ENCODE measurements around the gene UPF1.

UPF1 gene

DNA sequence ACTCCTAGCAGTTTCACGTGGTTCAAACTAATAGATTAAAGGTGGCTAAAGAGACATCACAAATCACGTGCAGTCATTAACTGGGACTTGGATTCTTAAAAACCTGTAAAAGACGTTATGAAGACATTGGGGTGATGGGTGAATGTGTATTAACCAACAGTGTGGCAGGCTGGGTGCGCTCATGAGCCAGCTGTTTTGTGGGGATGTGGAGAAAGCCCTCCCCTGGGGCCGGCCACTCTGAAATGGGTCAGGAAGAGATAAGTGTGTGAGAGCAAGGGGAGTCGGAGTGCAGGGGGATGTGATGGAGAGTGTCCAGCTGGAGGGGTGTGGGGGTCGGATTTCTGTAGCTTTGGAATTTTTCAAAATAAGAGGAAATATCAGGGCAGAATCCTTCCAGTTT lies 10.4 kb downstream of the UPF1 start:
- no peaks in the 10 kb centered on the region for H3K27me3 ChIP-seq
- TF ChIP-seq, protein P1, sequence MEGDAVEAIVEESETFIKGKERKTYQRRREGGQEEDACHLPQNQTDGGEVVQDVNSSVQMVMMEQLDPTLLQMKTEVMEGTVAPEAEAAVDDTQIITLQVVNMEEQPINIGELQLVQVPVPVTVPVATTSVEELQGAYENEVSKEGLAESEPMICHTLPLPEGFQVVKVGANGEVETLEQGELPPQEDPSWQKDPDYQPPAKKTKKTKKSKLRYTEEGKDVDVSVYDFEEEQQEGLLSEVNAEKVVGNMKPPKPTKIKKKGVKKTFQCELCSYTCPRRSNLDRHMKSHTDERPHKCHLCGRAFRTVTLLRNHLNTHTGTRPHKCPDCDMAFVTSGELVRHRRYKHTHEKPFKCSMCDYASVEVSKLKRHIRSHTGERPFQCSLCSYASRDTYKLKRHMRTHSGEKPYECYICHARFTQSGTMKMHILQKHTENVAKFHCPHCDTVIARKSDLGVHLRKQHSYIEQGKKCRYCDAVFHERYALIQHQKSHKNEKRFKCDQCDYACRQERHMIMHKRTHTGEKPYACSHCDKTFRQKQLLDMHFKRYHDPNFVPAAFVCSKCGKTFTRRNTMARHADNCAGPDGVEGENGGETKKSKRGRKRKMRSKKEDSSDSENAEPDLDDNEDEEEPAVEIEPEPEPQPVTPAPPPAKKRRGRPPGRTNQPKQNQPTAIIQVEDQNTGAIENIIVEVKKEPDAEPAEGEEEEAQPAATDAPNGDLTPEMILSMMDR (IDR thresholded peaks at IDR 0.05) = no peak
- H3K36me3 ChIP-seq = no peaks in the 10 kb centered on the region
- H3K9me3 ChIP-seq = no peaks in the 10 kb centered on the region
- no peak for DNase-seq
- H3K27ac ChIP-seq = no peak overlapping the region
- H3K4me1 ChIP-seq = peaks cover 5 to 78% (median 43%) of the 10 kb centered on the region in 4 donors
- intact Hi-C loops (cut with DNase I; ENCODE audit: low total_unique reads) = loop anchor here (10.0 kb wide), 1 partner anchor 247 kb away; no protein-coding TSS in a partner anchor
- H3K4me3 ChIP-seq = no peak overlapping the region

DNA sequence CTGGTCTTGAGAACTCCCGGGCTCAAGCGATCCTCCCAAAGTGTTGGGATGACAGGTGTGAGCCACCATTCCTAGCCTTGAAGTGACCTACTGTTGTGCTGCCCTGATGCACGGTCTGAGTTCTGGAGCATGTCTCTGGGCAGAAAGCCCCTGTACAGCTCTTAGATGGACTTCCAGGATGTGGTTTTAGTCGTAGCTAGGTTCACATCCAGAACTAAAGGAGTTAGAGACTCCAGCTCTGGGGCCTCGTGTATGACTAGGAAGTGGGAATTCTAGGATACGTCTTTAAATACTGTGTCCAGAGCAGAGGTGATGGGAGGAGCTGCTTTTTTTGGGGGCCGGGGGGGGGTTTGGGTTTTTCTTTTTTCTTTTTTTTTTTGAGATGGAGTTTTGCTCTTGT lies 12.2 kb downstream of the UPF1 start:
- Histone ChIP-seq H3K4me3 (no peak overlapping the region), H3K4me1 (peaks cover 5 to 79% (median 60%) of the 10 kb centered on the region in 4 donors), H3K9me3 (no peaks in the 10 kb centered on the region), H3K27ac (no peak overlapping the region), H3K27me3 (no peaks in the 10 kb centered on the region), H3K36me3 (no peaks in the 10 kb centered on the region)
- intact Hi-C loops (cut with DNase I; ENCODE audit: low total_unique reads) = loop anchor here (10.0 kb wide), 1 partner anchor 249 kb away; no protein-coding TSS in a partner anchor
- DNase-seq = no peak
- TF ChIP-seq, protein P1 (IDR thresholded peaks at IDR 0.05) = no peak

DNA sequence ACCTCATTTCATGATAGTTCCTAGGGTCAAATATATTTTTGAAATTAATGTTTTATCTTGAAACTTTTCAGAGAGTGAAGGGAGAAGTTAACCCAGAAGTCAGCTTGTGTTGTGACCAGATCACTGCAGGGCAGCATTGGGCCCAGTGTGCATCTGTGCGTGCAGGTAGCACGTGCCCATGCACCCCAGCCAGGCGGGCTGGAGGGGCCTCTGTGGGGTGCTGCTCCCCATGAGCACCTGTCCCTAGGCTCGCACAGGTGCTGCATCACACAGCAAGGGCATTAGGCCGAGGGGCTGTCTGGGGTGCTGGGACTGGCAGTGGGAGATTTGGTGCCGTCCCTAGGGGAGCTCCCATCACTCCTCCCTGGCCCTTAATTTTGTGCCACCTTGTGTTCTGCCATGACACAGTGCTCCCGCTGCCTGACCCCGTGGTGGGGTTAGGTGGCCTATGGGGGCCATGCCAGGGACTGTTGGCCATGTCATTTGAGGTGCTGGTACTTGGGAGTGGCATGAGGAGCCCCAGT lies 13.1 kb downstream of the UPF1 start:
- DNase-seq = no peak
- Histone ChIP-seq H3K4me3 (no peak overlapping the region), H3K27ac (no peak overlapping the region), H3K27me3 (no peaks in the 10 kb centered on the region), H3K4me1 (peaks cover 0 to 79% (median 62%) of the 10 kb centered on the region in 4 donors), H3K36me3 (peaks cover 0 to under 1% (median 0%) of the 10 kb centered on the region in 3 donors), H3K9me3 (no peaks in the 10 kb centered on the region)
- TF ChIP-seq, protein P1 (IDR thresholded peaks at IDR 0.05) = no peak
- intact Hi-C loops (cut with DNase I; ENCODE audit: low total_unique reads) = loop anchor here (10.0 kb wide), 1 partner anchor 250 kb away; no protein-coding TSS in a partner anchor

DNA sequence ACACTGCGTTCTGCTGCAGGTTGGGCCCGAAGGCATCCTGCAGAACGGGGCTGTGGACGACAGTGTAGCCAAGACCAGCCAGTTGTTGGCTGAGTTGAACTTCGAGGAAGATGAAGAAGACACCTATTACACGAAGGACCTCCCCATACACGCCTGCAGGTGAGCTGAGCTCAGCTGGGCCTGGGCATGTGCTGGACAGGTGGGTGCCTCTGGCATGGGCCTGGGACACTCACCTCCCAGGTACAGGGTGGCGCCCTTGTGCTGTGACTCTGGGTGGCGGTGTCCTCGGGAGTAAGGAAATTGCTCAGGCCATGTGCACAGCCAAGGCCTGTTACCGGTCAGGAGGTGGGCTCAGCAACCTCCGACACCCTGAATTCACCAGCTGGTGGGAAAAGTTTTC lies 14.2 kb downstream of the UPF1 start:
- no peak for DNase-seq
- intact Hi-C loops (cut with DNase I; ENCODE audit: low total_unique reads) = loop anchor here (10.0 kb wide), 1 partner anchor 251 kb away; no protein-coding TSS in a partner anchor

DNA sequence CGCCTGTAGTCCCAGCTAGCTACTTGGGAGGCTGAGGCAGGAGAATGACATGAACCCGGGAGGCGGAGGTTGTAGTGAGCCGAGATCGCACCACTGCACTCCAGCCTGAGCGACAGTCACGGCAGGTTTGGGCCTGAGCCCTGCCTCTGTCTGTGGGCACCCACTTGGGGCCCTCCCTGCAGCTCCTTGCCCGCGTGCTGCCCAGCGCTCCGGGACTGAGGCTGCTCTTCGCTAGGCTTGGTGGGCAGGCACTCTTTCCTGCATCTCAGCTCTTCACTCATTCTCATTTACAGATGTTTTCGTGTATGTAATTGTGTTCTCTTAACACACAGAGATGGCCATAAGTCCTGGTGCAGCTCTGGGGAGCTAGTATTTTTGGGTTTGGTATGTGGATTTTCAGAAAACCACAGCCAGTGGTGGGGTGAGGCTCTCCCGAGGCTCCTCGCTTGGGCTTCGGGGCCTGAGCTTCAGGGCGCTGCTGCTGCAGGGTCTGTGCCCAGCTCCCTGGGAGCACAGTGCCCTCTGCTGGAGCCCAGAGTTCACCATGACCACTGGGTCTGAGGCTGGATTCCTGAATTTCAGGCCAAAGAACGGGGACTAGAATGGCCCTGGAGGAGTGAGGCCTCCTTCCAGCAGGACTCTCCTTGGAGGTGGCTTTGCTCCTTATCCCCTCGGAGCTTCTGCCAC lies 15.2 kb downstream of the UPF1 start:
- Histone ChIP-seq H3K4me3 (no peak overlapping the region), H3K4me1 (peaks cover 0 to 73% (median 57%) of the 10 kb centered on the region in 4 donors), H3K36me3 (peaks cover 20 to 22% (median 21%) of the 10 kb centered on the region in 3 donors), H3K27ac (peak overlapping the region; percentile 83 to 84), H3K9me3 (no peaks in the 10 kb centered on the region), H3K27me3 (no peaks in the 10 kb centered on the region)
- peak; percentile 82 to 87 for DNase-seq
- TF ChIP-seq, protein P1 (IDR thresholded peaks at IDR 0.05) = peak; percentile 80 to 81
- intact Hi-C loops (cut with DNase I; ENCODE audit: low total_unique reads) = loop anchor here (10.0 kb wide), 1 partner anchor 252 kb away; no protein-coding TSS in a partner anchor

More for the DNA sequence above, 14.2 kb downstream of the UPF1 start:
- Histone ChIP-seq H3K9me3 (no peaks in the 10 kb centered on the region), H3K36me3 (peaks cover 10 to 12% (median 11%) of the 10 kb centered on the region in 3 donors), H3K4me1 (peaks cover 0 to 79% (median 60%) of the 10 kb centered on the region in 4 donors), H3K4me3 (no peak overlapping the region), H3K27me3 (no peaks in the 10 kb centered on the region), H3K27ac (peak overlapping the region in 1 of 2 donors; percentile 84)
- TF ChIP-seq, protein P1 (IDR thresholded peaks at IDR 0.05) = no peak
